Endothelial cell of umbilical vein (primary cell): ENCODE results near the gene EFNA4. TPM values are rescaled to one million over a fixed set of nuclear protein-coding genes. Genes with fewer than 3 reads are reported as not detected.

Source experiments
- BruUV-seq: library from RNA; stranded (reverse); fragments of 400-500 nt; replicated peaks from 2 replicates; lab custom pipeline; 2021; lab: Mats Ljungman, UMichigan
- CTCF ChIA-PET: fragments of 300-600, 350-600 bp; sonication (Branson Sonifier 250); formaldehyde crosslinking; loops from one replicate; lab custom pipeline; 2021; ENCODE audit warnings: antibody characterized with exemption, inconsistent platforms; lab: Charles Lee
- POLR2A ChIA-PET: fragments of 300-600, 350-600 bp; sonication (Branson Sonifier 250); formaldehyde crosslinking; loops from one replicate; lab custom pipeline; 2021; ENCODE audit warnings: antibody characterized with exemption, inconsistent platforms; lab: Charles Lee
- DNase-seq: peaks from one replicate; pipeline ENCODE4 v3.0.0-alpha.2; 2011; ENCODE audit warnings: low read depth, low spot score
- FAIRE-seq: peaks from 2 replicates; lab custom pipeline; 2011; peaks lifted over from hg19 to GRCh38; lab: Jason Lieb, UNC
- H2AFZ ChIP-seq: 2 replicates; pipeline ENCODE4 v1.6.0; 2012; ENCODE audit warnings: low read depth, low read length, control low read depth, inconsistent platforms
- H3K27ac ChIP-seq: 2 replicates; pipeline ENCODE4 v1.5.1; 2011; ENCODE audit warnings: low read depth, mild to moderate bottlenecking, control low read depth, low read length, moderate library complexity; ENCODE audit not compliant: insufficient read depth
- H3K27me3 ChIP-seq, 2 experiments: 2 replicates each; pipeline versions ENCODE4 v1.6.0 to v1.6.1; 2011; ENCODE audit warnings: low read length in 2 of 2, mixed read lengths in 1 of 2; ENCODE audit not compliant: control insufficient read depth in 2 of 2, insufficient read depth in 2 of 2
- H3K36me3 ChIP-seq, 2 experiments: 2 replicates in 1 of 2; 3 replicates in 1 of 2; pipeline ENCODE4 v1.5.1; 2011; ENCODE audit warnings: low read length in 2 of 2, mild to moderate bottlenecking in 1 of 2, moderate library complexity in 1 of 2; ENCODE audit not compliant: control insufficient read depth in 2 of 2, insufficient read depth in 2 of 2; ENCODE audit errors: extremely low read depth in 1 of 2
- H3K4me1 ChIP-seq: 3 replicates; pipeline ENCODE4 v1.5.1; 2011; ENCODE audit warnings: mild to moderate bottlenecking, low read length; ENCODE audit not compliant: control insufficient read depth, insufficient read depth; ENCODE audit errors: extremely low read depth
- H3K4me2 ChIP-seq: 2 replicates; pipeline ENCODE4 v1.6.1; 2011; ENCODE audit warnings: low read length, control low read depth, mixed read lengths; ENCODE audit not compliant: insufficient read depth
- H3K4me3 ChIP-seq, 3 experiments: fragments of 200-600 bp in 1 of 3; sonication (generic), shearing (Covaris generic) in 1 of 3; replicated peaks in 1 of 3; 2 replicates each; pipeline ENCODE4 v1.5.1; 2011 to 2016; ENCODE audit warnings: control low read depth in 3 of 3, low read length in 3 of 3, mild to moderate bottlenecking in 2 of 3, inconsistent platforms in 1 of 3, low read depth in 1 of 3, moderate library complexity in 1 of 3; ENCODE audit not compliant: insufficient read depth in 1 of 3
- H3K79me2 ChIP-seq: 2 replicates; pipeline ENCODE4 v1.6.0; 2012; ENCODE audit warnings: low read length, inconsistent platforms; ENCODE audit not compliant: control insufficient read depth, insufficient read depth
- H3K9ac ChIP-seq: replicated peaks from 2 replicates; pipeline ENCODE3; 2011; ENCODE audit warnings: low read length, control low read depth; ENCODE audit not compliant: insufficient read depth; ENCODE audit errors: extremely low read depth
- H3K9me1 ChIP-seq: replicated peaks from 3 replicates; pipeline ENCODE4 v1.6.0; 2011; ENCODE audit warnings: mild to moderate bottlenecking, low read length; ENCODE audit not compliant: control insufficient read depth, insufficient read depth; ENCODE audit errors: extremely low read depth
- H3K9me3 ChIP-seq: replicated peaks from 2 replicates; pipeline ENCODE4 v1.5.1; 2012; ENCODE audit warnings: low read length, inconsistent platforms; ENCODE audit not compliant: control insufficient read depth, insufficient read depth
- H4K20me1 ChIP-seq: replicated peaks from 2 replicates; pipeline ENCODE3; 2011; ENCODE audit warnings: mild to moderate bottlenecking, low read length; ENCODE audit not compliant: control insufficient read depth, insufficient read depth; ENCODE audit errors: extremely low read depth
- CTCF ChIP-seq, 2 donors: IDR thresholded peaks; 1 replicate in 1 of 2; 2 replicates in 1 of 2; pipeline ENCODE4 v1.5.1; 2011; ENCODE audit warnings: low read length in 2 of 2, mild to moderate bottlenecking in 2 of 2, moderate library complexity in 2 of 2, control low read depth in 1 of 2, inconsistent platforms in 1 of 2, low read depth in 1 of 2; ENCODE audit not compliant: insufficient read depth in 1 of 2; ENCODE audit errors: extremely low read depth in 1 of 2
- EZH2 ChIP-seq: IDR thresholded peaks from 2 replicates; pipeline ENCODE4 v1.6.1; 2012; ENCODE audit warnings: borderline replicate concordance, low read depth, mild to moderate bottlenecking, moderate library complexity, low read length, inconsistent platforms; ENCODE audit not compliant: severe bottlenecking
- FOS ChIP-seq: IDR thresholded peaks from 2 replicates; pipeline ENCODE4 v1.6.1; 2011; ENCODE audit warnings: mild to moderate bottlenecking, low read length, moderate library complexity, borderline replicate concordance; ENCODE audit not compliant: insufficient read depth
- GATA2 ChIP-seq: IDR thresholded peaks from 2 replicates; pipeline ENCODE4 v1.7.0; 2011; ENCODE audit warnings: low read depth, mild to moderate bottlenecking, moderate library complexity, mixed read lengths, low read length; ENCODE audit not compliant: insufficient read length, insufficient read depth
- JUN ChIP-seq: IDR thresholded peaks from 2 replicates; pipeline ENCODE4 v1.6.1; 2011; ENCODE audit warnings: borderline replicate concordance, low read depth; ENCODE audit not compliant: insufficient read length, insufficient read depth
- MAX ChIP-seq: IDR thresholded peaks from 2 replicates; pipeline ENCODE4 v1.6.1; 2011; ENCODE audit not compliant: insufficient read depth, insufficient read length
- MYC ChIP-seq: IDR thresholded peaks from one replicate; pipeline ENCODE4 v1.6.1; 2011; ENCODE audit warnings: mild to moderate bottlenecking, low read depth, low read length
- POLR2A ChIP-seq: IDR thresholded peaks from 2 replicates; pipeline ENCODE4 v1.6.1; 2012; ENCODE audit warnings: low read depth, mild to moderate bottlenecking, control low read depth, low read length
- POLR2AphosphoS5 ChIP-seq: IDR thresholded peaks from 2 replicates; pipeline ENCODE4 v1.6.1; 2012; ENCODE audit warnings: low read depth, mild to moderate bottlenecking, control low read depth, low read length, moderate library complexity; ENCODE audit not compliant: insufficient read depth
- dilution Hi-C: fragments of 300-500 bp; cut with MboI; formaldehyde crosslinking; loops from one replicate; pipeline ENCODE4 v1.15.0; 2019; ENCODE audit warnings: low sequenced_read_pairs; ENCODE audit not compliant: extremely low pct_ligation_motif_present
- intact Hi-C: fragments of 100-400 bp; cut with micrococcal nuclease; formaldehyde crosslinking; loops from one replicate; pipeline ENCODE4 v1.10.0; 2022
- polyA plus RNA-seq, 4 experiments: library from polyadenylated mRNA; depleted of rRNA in 3 of 4; stranded (reverse) in 3 of 4; unstranded in 1 of 4; fragments of >200 nt; gene quantifications; 2 replicates each; pipeline versions ENCODE4 v1.2.1 to v1.2.3, GENCODE V29; 2011 to 2012; ENCODE audit warnings: missing spikeins in 1 of 4
- total RNA-seq: library from RNA; stranded (reverse); gene quantifications from 2 replicates; pipeline ENCODE4 v1.2.3, GENCODE V29; 2021

The EFNA4 gene
- total and polyA plus RNA-seq, 2 donors (not counting 3 experiments of a cell fraction or from before 2014, with no cell fraction given) = 16.5 to 25.2 TPM

- Histone ChIP-seq H3K9ac (no peak overlapping the region), H3K4me2 (no peak overlapping the region), H3K36me3 (no peaks in the 10 kb centered on the region), H3K27ac (no peak overlapping the region), H2AFZ (no peak overlapping the region), H4K20me1 (no peaks in the 10 kb centered on the region), H3K9me1 (no peaks in the 10 kb centered on the region), H3K4me3 (no peak overlapping the region), H3K27me3 (peaks cover 6 to 9% of the 10 kb centered on the region in 2 experiments), H3K9me3 (no peaks in the 10 kb centered on the region), H3K79me2 (no peaks in the 10 kb centered on the region), H3K4me1 (peaks cover 3% of the 10 kb centered on the region)
- dilution Hi-C loops = no loop called here
- DNase-seq (no peak), FAIRE-seq (no peak)
- intact Hi-C loops = no loop called here
- TF ChIP-seq POLR2AphosphoS5 (no peak), JUN (no peak), CTCF (IDR thresholded peaks at IDR 0.05; ENCODE audit: extremely low read depth in 1 of 2, insufficient read depth in 1 of 2, low read depth in 1 of 2, low read length in 2 of 2) (no peak), EZH2 (no peak), POLR2A (no peak), MYC (no peak), FOS (no peak), GATA2 (no peak), MAX (no peak)
- POLR2A ChIA-PET = no interaction called here
- CTCF ChIA-PET = interaction anchor here (1.0 to 5.9 kb wide), 7 partner anchors 10 to 65 kb away, joined by 3 to 37 read pairs (median 5); partner anchors contain the start of gene KRTCAP2
- BruUV-seq = no TSS peak
Observed at GRCh38 chr1:155107309-155108264, 44.0 kb downstream of the EFNA4 start.
